HAP-1 (cell line): ENCODE measurements around the gene C14orf132.
A peak's percentile ranks its signal among the peaks of the same experiment; 100 is the strongest.
"Not testable (repeated sequence)": the region's sequence is repeated elsewhere in the genome, so short reads cannot be mapped to it uniquely, and the experiment has no call there.

ENCODE experiments used
- DNase-seq, 2 experiments: peaks; one replicate each; pipeline ENCODE4 v3.0.0-alpha.2; 2016 to 2020; ENCODE audit warnings: low spot score in 2 of 2
- H3K27me3 ChIP-seq: fragments of 250-450 bp; sonication (Bioruptor Pico); 2 replicates; pipeline ENCODE4 v1.5.1; 2020; ENCODE audit warnings: low read depth, mild to moderate bottlenecking, moderate library complexity
- H3K36me3 ChIP-seq: fragments of 250-450 bp; sonication (Bioruptor Pico); replicated peaks from 2 replicates; pipeline ENCODE4 v1.5.1; 2020; ENCODE audit warnings: mild to moderate bottlenecking
- H3K4me1 ChIP-seq: fragments of 250-450 bp; sonication (Bioruptor Pico); 2 replicates; pipeline ENCODE4 v1.5.1; 2020; ENCODE audit warnings: mild to moderate bottlenecking
- H3K4me3 ChIP-seq: fragments of 250-450 bp; sonication (Bioruptor Pico); 2 replicates; pipeline ENCODE4 v1.5.1; 2020; ENCODE audit warnings: mild to moderate bottlenecking, moderate library complexity
- H3K9me3 ChIP-seq: fragments of 250-450 bp; sonication (Bioruptor Pico); 2 replicates; pipeline ENCODE4 v1.5.1; 2020; ENCODE audit warnings: mild to moderate bottlenecking, moderate library complexity
- in situ Hi-C: fragments of 300-500 bp; cut with MboI; formaldehyde crosslinking; loops from 3 replicates; pipeline ENCODE4 v1.14.3; 2020; ENCODE audit warnings: low sequenced_read_pairs, inconsistent platforms, mixed read lengths

Gene C14orf132

DNA sequence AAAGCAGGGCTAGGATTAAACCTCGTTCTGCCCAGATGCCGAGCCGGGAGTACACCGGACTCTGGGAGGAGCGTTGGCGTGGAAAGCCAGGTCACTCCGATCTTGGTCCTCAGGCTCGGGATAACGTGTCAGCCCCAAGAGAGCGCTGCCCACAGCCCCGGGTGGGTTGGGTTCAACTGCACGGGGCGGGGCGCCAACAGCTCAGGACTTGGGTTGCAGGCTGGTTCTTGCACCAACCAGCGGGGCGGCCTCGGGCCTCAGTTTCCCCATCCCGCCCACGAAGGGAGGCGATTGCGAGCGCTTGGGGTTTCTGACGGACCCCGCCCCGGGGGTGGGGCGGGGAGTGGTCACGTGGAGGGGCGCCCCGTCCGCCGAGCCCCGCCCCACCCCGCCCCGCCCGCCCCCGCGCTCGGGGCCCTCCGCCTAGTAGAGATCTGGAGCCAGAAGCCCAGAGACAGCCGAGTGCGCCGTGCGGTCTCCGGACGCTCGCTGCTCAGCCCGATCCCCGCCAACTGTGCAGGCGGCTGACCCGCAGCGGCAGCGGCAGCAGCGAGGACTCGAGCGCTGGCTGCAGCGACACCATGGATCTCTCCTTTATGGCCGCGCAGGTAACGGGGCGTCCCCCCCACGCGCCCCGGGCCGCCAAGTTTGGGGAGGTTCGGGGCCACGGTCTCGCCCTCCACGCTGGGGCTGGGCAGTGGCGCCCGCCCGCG lies at the start of gene C14orf132:
Gene C14orf132 (plus strand): TSS at position 443 of the 713 bp plus-strand sequence. CDS start 139 bp downstream, at position 582.
- H3K4me3 ChIP-seq: peak within 1 kb of the TSS; percentile 57
- in situ Hi-C loops: no loop called here
- DNase-seq: peak; percentile 37 to 77
- H3K9me3 ChIP-seq: no peaks in the 10 kb centered on the region
- no peaks in the 10 kb centered on the region for H3K36me3 ChIP-seq
- H3K27me3 ChIP-seq: peaks cover 8% of the 10 kb centered on the region
- 0 out of 2 replicates have a peak, but pooled peaks cover 3% of the 10 kb centered on the region for H3K4me1 ChIP-seq

DNA sequence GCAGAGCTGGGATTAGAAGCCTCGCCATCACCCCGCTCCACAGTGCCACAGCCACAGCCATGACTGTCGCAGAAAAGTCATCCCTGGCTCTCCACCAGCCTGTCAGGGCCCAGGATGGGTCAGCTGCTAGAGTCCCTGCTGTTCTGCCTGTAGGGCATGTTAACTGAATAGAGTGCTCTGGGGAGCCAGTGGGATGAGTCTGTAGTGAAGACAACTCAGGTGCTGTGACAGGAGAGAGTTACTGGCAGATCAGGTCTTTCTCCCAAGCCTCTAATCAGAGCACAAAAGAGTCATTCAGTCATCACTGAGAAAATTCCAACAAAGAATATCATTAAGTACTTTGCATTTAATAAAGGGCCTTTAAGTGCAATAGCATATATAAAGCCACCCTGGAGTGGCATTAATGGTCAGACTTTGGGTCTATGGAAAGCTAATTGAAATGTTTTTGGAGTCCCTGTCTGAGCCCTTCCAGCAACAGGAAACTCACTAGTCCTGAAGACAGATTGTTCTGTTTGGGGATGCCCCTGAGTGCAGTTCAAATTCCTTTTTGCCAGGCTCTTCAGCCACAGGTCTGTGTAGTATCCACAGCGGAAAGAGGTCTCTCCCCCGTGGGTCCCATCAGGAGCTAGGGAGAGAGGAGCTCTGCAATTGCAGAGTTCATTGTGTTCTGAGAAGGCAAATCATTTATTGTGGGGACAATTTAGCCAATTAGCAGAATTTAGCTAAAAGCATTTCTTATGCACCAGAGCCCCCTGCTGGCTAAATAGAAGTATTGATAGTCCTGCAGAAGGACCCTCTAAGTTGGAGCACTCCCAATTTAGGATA lies 45.2 kb upstream of the C14orf132 start:
- Histone ChIP-seq H3K4me1 (peaks cover 17% of the 10 kb centered on the region), H3K4me3 (no peak overlapping the region), H3K9me3 (peaks cover 4% of the 10 kb centered on the region; the same call in 1 of the 2 replicates), H3K36me3 (no peaks in the 10 kb centered on the region), H3K27me3 (peaks cover 10% of the 10 kb centered on the region)
- in situ Hi-C loops: loop anchor here (5.0 to 25.0 kb wide), 3 partner anchors 219 to 557 kb away; no protein-coding TSS in a partner anchor
- DNase-seq: peak; percentile 69 to 78

DNA sequence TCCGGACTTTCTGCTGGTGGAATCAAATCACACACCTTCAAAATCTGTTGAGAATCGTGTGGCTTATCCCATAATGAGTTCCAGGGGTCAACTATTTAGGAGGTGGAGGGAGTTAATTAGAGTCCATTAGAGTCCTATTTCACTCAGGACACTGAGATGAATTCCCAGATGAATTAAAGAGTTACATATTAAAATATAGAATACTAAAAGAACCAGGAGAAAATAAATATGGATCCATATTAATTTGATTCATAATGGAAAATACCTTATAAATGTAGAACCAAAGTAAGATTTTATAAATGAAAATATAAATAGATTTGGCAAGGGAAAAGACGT lies 44.6 kb upstream of the C14orf132 start:
- Histone ChIP-seq H3K9me3 (peaks cover 4% of the 10 kb centered on the region; the same call in 1 of the 2 replicates), H3K4me3 (no peak overlapping the region), H3K4me1 (peaks cover 17% of the 10 kb centered on the region), H3K27me3 (peaks cover 10% of the 10 kb centered on the region), H3K36me3 (no peaks in the 10 kb centered on the region)
- in situ Hi-C loops: loop anchor here (5.0 to 25.0 kb wide), 3 partner anchors 220 to 557 kb away; no protein-coding TSS in a partner anchor
- no peak for DNase-seq

DNA sequence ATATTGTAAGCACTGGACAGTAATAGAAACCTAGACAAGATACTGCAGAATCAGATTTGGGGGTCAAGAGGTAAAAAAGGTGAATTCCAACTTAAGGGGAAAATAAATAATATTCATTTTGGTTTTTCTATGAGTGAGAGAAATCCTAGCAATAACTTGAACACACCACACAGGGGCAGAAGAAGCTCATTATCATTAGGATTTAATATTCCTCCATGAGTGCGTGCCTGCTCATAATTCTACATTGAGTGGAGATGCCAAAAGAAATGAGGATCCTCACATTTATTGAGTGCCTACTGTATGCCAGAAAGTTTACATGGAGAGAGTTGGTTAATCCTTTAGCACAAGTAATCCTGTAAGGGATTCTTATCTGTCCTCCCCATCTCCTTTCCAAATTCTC lies 40.5 kb upstream of the C14orf132 start:
- peak in 1 of 2 experiments; percentile 4 for DNase-seq
- no peak overlapping the region for H3K4me3 ChIP-seq
- H3K4me1 ChIP-seq: peaks cover 6% of the 10 kb centered on the region
- H3K9me3 ChIP-seq: no peaks in the 10 kb centered on the region
- H3K27me3 ChIP-seq: peaks cover 14% of the 10 kb centered on the region
- H3K36me3 ChIP-seq: no peaks in the 10 kb centered on the region
- in situ Hi-C loops: loop anchor here (5.0 to 25.0 kb wide), 3 partner anchors 104 to 561 kb away; no protein-coding TSS in a partner anchor

DNA sequence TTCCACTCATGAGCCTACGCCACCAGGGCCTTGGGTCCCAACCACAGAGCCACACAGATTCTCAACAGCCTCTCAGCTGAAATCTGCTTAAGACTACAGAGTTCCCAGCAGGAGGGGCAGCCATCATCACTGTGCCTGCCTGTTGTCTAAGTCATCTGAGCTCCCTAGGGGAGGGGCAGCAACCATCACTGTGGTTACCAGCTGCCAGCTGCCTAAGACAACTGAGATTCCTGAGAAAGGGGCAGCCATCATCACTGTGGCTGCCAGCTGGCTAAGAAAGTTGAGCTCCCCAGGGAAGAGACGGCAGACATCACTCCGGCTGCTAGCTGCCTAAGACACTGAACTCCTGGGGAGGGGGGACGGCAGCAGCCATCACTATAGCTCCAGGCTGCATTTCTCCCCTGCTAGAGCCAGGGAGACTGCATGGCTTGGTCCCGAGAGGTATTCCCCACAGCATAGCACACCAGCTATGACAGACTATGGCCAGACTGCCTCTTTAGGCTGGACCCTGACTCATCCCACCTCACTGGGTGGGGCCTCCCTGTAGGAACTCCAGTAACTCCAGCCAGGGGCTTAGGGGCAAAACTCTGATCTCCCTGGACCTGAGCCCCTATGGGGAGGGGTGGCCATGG lies 37.2 kb upstream of the C14orf132 start:
- H3K4me3 ChIP-seq: no peak overlapping the region
- peaks cover 19% of the 10 kb centered on the region for H3K27me3 ChIP-seq
- no peaks in the 10 kb centered on the region for H3K4me1 ChIP-seq
- no peaks in the 10 kb centered on the region for H3K9me3 ChIP-seq
- no peaks in the 10 kb centered on the region for H3K36me3 ChIP-seq
- DNase-seq: no peak
- in situ Hi-C loops: no loop called here

DNA sequence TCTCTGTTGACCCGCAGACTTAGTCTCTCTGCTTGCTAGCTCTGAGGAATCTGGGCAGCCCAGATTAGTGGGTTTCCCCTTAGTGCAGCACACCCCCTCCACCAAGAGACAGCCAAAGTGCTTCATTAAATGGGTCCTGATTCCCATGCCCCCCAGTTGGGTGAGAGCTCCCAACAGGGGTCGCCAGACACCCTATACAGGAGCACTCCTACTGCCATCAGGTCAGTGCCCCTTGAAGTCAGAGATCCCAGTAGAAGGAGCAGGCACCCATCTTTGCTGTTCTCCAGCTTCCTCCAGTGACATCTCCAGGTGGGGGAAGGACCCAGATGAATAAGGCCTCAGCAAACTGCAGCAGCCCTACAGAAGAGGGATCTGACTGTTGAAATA lies 36.7 kb upstream of the C14orf132 start:
- in situ Hi-C loops: no loop called here
- H3K4me1 ChIP-seq: no peaks in the 10 kb centered on the region
- peaks cover 16% of the 10 kb centered on the region for H3K27me3 ChIP-seq
- DNase-seq: no peak
- no peak overlapping the region for H3K4me3 ChIP-seq
- H3K36me3 ChIP-seq: no peaks in the 10 kb centered on the region
- no peaks in the 10 kb centered on the region for H3K9me3 ChIP-seq

DNA sequence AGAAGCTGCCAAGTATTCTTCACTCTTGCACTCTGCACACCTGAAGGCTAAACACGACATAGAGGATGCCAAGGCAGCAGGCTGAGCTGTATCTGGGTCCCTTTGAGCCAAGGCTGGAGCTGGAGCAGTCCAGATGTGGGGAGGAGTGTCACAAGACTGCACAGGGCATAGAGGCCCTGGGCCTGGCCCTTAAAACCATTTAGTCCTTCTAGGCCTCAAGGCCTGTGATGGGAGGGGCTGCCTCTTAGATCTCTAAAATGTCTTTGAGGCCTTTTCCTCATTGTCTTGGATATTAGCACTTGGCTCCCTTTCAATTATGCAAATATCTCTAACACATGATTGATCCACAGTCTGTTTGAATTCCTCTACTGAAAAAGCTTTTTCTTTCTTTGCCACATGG lies 28.0 kb upstream of the C14orf132 start:
- Histone ChIP-seq H3K4me1 (no peaks in the 10 kb centered on the region), H3K4me3 (no peak overlapping the region), H3K36me3 (no peaks in the 10 kb centered on the region), H3K27me3 (peaks cover 6% of the 10 kb centered on the region; the same call in 1 of the 2 replicates), H3K9me3 (peaks cover 11% of the 10 kb centered on the region)
- in situ Hi-C loops: no loop called here
- DNase-seq: no peak

DNA sequence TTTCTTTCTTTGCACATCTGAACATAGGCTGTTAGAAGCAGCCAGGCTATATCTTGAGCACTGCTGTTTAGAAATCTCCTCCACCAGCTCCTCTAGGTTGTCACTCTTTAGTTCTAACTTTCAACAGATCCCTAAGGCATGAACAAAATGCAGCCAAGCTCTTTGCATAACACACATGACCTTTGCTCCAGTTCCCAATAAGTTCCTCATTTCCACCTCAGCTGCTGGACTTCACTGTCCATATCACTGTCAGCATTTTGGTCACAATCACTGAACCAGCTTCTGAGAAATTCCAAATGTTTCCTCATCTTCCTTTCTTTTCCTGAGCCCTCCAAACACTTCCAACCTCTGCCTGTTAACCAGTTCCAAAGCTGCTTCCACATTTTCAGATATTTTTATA lies 27.6 kb upstream of the C14orf132 start:
- H3K9me3 ChIP-seq: peaks cover 11% of the 10 kb centered on the region
- H3K4me3 ChIP-seq: no peak overlapping the region
- no peak for DNase-seq
- H3K36me3 ChIP-seq: no peaks in the 10 kb centered on the region
- H3K27me3 ChIP-seq: peaks cover 8% of the 10 kb centered on the region; the same call in 1 of the 2 replicates
- H3K4me1 ChIP-seq: no peaks in the 10 kb centered on the region
- in situ Hi-C loops: no loop called here

DNA sequence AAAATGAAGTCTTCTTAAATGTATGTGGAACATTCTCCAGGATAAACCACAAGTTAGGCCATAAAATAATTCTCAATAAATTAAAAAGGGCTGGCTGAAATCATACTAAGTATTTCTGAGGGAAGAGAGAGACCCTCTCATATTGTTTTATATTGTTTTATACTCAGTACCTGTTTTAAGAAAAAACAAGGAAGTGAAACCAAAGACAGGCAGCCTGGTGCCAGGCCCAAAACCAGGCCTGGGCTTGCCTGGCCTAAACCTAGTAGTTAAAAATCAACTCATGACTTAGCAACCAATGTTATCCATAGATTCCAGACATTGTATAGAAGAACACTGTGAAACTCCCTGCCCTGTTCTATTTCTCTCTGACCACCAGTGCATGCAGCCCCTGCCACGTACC lies 26.4 kb upstream of the C14orf132 start:
- H3K27me3 ChIP-seq, H3K4me3 ChIP-seq, H3K36me3 ChIP-seq, DNase-seq, in situ Hi-C loops, H3K4me1 ChIP-seq: not testable (repeated sequence)
- H3K9me3 ChIP-seq: peaks cover 11% of the 10 kb centered on the region

DNA sequence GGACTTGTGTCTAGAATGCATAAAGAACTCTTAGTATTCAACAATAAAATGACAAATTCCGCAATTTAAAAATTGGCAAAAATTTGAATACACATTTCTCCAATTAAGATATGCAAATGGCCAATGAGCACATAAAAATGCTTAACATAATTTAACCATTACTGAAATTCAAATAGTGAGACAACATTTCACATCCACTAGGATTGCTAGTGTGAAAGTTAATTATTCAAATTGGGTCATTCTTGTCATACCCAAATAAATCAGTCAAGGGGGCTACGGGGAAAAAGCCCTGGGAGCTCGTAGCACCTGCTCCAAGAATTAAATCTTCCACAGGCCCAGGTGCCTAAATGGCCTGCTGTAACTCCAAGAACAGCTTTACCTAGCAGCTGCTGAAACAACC lies 25.0 kb upstream of the C14orf132 start:
- Histone ChIP-seq H3K27me3 (peaks cover 10% of the 10 kb centered on the region; the same call in 1 of the 2 replicates), H3K4me3 (no peak overlapping the region), H3K36me3 (no peaks in the 10 kb centered on the region), H3K9me3 (peaks cover 11% of the 10 kb centered on the region), H3K4me1 (no peaks in the 10 kb centered on the region)
- in situ Hi-C loops: no loop called here
- DNase-seq: no peak

DNA sequence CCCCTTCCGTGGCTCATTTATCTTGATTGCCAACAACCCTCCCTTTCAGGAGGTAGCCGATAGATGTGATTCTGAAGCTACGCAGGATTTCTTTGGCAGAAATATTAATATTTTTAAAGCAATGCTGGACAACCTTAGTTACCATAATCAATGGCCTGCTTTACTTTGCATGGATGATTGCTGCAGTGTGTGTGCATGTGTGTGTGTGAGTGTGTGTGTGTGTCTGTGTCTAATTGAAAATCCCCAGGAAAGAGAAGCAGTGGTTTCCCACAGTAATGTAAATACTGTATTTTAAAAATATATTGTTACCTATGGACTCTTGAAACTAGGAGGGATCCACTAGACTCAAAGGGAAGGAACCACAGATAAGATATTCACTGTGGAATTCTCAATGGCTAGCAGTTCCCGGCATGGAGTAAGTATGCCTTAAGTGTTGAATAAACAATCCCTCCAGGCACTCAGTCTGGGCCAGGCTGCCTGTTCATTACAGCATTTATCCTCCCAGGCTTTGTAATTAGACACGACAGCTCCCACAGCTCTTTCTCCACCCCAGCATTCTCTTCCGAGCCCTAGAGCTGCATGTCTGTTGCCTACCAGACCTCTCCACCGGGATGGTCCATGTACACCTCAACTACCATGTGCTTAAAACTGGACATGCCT lies 22.5 kb upstream of the C14orf132 start:
- in situ Hi-C loops: no loop called here

DNA sequence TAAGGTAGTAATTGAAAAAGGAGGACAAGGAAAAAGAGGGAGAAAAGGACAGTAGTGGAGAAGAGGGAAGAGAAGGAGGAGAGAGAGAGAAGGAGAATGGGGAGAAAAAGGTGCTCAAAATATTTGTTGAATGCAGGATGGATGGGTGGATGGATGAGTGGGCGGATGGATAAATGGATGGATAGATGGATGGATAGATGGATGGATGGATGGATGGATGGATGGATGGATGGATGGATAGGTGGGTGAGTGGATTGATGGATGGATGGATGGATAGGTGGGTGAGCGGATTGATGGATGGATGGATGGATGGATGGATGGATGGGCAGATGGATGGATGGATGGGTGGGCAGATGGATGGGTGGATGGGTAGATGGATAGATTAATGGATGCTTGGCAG lies 21.3 kb upstream of the C14orf132 start:
- no peak for DNase-seq
- Histone ChIP-seq H3K4me3 (no peak overlapping the region), H3K9me3 (no peaks in the 10 kb centered on the region), H3K27me3 (peaks cover 10% of the 10 kb centered on the region; the same call in 1 of the 2 replicates), H3K36me3 (no peaks in the 10 kb centered on the region), H3K4me1 (no peaks in the 10 kb centered on the region)
- in situ Hi-C loops: no loop called here

More for the DNA sequence above, 22.5 kb upstream of the C14orf132 start:
- Histone ChIP-seq H3K4me1 (no peaks in the 10 kb centered on the region), H3K36me3 (no peaks in the 10 kb centered on the region), H3K27me3 (peaks cover 10% of the 10 kb centered on the region; the same call in 1 of the 2 replicates), H3K4me3 (no peak overlapping the region), H3K9me3 (peaks cover 7% of the 10 kb centered on the region)
- no peak for DNase-seq
